Anterior cingulate cortex (tissue), 58 donors: ENCODE measurements around the gene SORCS3.

Experiments
- DNase-seq, 58 donors: peaks; one replicate each; lab custom pipeline; 2025; lab: John Stamatoyannopoulos, UW

The SORCS3 gene

GRCh38 chr10:104641187-104641936 is at the start of gene SORCS3:
SORCS3 (plus strand) TSS chr10:104641290.
- no peak for DNase-seq

GRCh38 chr10:104591441-104591840 is 49.6 kb upstream of the SORCS3 start:
- DNase-seq = no peak

DNA sequence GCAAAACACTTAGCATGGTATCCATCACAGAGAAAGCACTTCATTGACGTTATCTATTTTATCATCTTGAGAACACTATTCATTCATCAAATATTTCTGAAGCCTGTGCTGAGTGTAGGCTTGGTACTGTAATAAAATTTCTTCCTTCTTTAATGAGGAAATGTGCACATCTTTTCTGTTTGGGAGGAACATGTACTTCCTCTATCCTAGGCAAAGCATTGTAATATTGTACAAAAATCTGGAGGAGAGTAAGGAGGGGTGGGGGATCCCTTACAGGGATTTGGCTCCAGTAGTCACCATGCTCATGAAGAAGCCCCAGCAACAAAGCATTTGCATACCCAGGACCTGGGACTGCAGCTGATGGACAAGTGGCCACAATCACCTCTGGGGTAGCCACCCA is 39.9 kb upstream of the SORCS3 start:
- no peak for DNase-seq

GRCh38 chr10:104608091-104608828 is 32.8 kb upstream of the SORCS3 start:
- no peak for DNase-seq

DNA sequence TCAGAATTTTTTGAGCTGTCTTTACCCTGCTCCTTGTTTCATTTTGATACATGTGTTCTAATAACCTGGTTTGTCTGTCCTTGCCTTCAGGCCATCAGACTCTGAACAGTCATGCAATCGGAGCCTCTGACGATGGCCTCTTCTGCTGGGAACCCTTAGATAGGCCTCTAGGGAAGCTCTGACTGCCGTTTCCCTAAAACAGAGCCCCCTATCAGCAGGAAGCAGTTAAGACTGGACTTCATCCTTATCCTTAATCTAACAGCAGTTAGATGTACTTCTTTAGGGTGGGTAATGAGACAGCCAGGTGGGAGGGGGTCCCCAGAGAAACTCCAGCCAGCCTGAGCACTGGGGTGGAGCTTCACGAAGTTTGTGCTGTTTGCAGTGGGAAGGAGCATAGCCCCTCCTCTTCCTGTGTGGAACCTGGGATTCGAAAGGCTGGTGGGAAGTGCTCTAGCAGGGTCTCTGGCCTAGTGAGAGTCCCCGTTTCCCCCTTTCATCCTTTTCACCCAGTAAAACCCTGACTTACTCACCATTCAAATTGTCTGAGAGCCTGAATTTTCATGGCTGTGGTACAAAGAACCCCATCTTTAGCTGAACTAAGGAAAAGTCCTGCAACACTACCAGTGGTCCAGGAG is 28.4 kb upstream of the SORCS3 start:
- DNase-seq = no peak

- no peak for DNase-seq
Observed at GRCh38 chr10:104613406-104613805, 27.7 kb upstream of the SORCS3 start.

DNA sequence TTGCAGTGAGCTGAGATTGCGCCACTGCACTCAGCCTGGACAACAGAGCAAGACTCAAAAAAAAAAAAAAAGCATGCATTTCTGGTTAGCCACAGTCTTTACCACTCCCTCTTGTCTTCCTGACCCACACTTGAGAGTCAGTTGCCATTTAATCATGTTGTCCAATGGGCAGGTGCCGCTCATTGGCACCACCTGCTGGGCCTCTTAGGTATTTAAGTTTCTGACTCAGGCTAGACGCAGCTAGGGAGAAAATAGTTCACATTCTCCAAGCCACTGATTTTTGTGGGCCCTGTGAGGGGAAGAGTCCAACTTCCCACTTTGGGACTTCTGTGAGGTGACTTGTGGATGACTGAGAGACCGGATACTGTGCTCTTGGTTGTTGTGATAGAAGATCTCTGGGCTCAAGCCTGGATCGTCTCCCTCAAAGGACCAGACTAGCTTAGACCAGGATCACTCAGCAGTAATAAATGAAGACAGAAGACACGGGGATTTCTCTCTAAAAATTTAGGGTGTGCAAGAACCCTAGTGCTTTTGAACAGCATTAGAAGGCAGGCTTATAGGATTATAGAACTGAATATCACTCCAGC is 26.8 kb upstream of the SORCS3 start:
- DNase-seq = no peak

- no peak for DNase-seq
Observed at GRCh38 chr10:104615136-104615535, 26.0 kb upstream of the SORCS3 start.

- DNase-seq = no peak
Observed at GRCh38 chr10:104617831-104618230, 23.3 kb upstream of the SORCS3 start.

DNA sequence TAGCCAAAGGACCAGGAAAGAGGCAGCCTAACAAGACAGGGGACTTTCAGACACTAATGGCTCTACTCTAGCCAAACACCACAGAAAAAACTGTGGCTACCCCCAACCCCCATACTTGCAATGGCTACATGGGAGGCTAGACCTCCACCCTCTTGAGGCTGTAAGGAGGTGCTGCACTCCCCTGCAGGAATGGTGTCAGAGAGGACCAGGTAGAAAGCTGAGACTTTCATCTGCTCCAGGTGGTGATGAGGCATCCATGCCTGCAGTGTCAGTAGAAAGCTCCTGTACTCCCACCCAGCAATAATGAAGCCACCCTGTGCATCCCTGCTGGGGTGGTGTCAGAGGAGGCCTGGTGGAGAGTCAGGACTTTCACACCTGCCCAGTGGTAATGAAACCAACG is 18.9 kb upstream of the SORCS3 start:
- DNase-seq = no peak

GRCh38 chr10:104622598-104623209 is 18.4 kb upstream of the SORCS3 start:
- DNase-seq = no peak

GRCh38 chr10:104630731-104631130 is 10.4 kb upstream of the SORCS3 start:
- no peak for DNase-seq

DNA sequence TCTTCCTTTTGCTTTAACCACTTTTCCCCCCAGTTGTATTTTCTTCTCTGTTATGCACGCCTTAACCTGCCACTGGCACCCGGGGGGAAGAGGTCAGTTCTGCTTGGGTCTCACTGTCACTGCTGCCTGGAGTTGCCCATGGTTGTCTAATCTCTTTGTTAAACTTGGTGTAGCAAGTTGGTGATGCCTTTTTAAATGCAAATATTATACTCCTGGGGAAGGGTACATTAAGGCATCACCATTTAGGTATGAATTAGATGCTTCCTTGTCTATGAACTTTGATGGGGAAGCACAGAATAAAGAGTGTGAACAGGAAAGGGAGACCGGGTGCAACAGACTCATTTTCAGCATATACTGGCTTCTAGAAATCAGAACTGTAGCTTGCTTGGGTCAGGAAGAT is 9.1 kb upstream of the SORCS3 start:
- DNase-seq = no peak

- peak in 10 of 58 donors; percentile 6 to 46 (median 31) for DNase-seq
Observed at GRCh38 chr10:104638861-104639589, 2.1 kb upstream of the SORCS3 start.

GRCh38 chr10:104639590-104640338 is 1.3 kb upstream of the SORCS3 start:
- DNase-seq = peak in 3 of 58 donors; percentile 21 to 41 (median 30)

DNA sequence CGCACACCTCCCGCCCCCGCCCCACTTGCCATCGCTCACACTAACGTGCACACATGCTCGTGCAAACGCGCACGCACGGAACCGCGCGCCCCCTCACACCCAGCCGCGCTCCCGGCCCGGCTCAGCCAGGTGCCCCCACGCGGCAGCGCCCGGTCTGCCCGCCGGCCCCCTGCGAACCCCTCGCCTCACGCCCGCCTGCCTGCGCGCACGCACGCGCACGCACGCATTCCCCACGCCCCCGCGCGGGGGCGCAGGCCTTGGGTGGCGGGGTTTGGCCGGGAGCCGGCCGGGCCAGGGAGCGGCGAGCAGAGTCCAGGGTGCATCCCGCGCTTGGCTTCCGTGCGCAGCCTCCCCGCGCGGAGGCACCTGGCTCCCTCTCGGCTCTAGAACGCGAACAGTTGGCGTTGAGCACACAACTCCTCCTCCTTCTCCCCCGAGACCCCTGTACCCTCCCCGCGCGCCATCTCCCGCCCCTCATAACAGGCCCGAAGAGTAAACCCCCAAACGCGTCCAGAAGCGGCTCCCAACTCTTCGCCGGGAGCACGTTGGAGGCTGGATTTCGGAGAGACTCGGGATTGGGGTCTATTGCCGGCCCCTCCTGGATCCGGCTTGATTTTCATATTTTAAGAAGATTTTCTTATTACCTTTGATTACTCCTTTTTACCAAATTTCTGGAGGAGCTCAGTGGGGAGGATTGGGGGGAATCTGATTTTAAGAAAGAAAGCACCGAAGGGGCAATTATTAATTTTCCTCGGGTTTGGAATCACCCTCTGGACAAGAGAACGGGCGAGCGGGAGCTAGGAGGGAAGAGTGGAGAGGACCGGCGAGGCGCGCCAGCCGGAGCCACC is 527 bp upstream of the SORCS3 start:
- DNase-seq = peak in 4 of 58 donors; percentile 17 to 53 (median 39)

DNA sequence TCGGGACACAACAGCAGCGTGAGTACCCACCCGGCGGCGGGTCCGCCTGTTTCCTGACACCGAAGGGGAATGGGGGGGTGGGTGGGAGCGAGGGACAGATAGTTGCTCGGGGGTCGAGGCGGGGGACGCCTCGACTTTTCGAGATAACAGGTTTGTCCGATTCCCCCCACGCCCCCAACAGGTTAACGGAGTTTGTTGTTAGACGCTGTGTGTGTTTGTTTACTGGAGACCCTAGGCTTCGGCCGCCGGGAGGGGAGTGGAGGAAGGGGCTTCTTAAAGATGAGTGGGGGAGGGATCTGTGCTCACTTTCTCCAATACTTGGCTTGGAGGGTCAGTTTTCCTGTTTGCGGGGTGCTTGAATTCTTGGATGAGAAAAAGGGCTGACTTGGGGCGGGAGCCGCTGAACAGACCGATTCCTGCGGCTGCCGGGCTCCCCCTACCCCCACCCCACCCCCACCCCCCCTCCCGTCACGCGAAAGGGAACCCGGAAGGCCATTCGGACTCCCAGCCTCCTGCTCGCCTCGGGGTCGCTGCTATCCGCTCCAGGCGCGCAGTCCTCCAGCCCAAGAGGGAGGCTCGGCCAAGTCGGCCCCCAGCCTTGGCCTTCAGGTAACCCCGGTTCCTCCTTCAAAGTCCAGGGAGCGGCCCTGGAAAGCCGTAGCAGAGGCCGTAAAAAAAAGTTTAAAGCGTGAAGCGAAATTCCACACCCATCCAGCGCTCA is 1.0 kb downstream of the SORCS3 start:
- DNase-seq = no peak
